Measurements from ENCODE around the gene PCDH18. TPM values are rescaled to one million over a fixed set of nuclear protein-coding genes. Genes with fewer than 3 reads are reported as not detected.
"Not testable (repeated sequence)": the region's sequence is repeated elsewhere in the genome, so short reads cannot be mapped to it uniquely, and the experiment has no call there.

The PCDH18 gene
- total RNA-seq, 1 donor from 2014 or later, result 7.4 TPM

DNA sequence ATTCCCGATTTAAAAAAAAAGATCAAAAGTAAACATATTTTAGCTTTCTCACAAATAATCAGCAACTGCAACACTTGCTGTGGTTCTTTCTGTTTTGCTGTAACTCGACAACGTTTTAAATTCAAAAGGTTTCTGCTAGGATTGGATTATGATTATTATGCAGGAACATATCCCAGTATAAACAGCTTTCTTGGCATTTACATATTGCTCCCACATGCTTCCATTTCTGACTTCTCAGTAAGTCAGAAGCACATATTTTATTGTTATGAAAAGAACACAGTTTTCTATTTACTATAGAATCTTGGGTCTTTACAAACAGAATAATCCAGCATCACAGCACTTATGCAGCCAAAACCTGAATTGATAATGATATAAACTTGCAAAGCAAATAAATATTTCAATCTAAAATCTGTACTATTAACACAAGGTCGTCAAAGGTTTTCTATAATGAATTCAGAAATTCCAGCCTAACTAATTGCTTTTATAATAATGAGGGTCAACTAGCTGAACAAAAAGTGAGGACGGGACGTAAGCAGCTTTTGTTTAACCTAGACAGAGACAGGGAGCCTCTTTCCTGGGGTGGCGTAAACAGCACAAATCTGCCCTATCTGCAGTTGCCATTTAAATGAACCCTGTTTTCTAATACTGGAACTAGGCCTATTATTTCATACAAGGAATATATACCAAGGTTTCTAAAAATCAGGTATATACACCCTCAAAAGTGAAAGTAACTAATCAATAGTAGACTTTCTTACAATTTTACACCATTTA lies 9.8 kb upstream of the PCDH18 start:
- Mint-ChIP-seq H3K36me3 (ENCODE audit: unreplicated experiment) (no peaks in the 10 kb centered on the region), H3K4me3 (ENCODE audit: unreplicated experiment) (no peak overlapping the region), H3K9me3 (ENCODE audit: unreplicated experiment) (no peaks in the 10 kb centered on the region), H3K27me3 (ENCODE audit: unreplicated experiment) (no peaks in the 10 kb centered on the region), H3K4me1 (ENCODE audit: low read depth, unreplicated experiment) (peaks cover 14% of the 10 kb centered on the region), H3K27ac (ENCODE audit: unreplicated experiment) (no peak overlapping the region)
- no peak for DNase-seq
- TF ChIP-seq, protein P1, sequence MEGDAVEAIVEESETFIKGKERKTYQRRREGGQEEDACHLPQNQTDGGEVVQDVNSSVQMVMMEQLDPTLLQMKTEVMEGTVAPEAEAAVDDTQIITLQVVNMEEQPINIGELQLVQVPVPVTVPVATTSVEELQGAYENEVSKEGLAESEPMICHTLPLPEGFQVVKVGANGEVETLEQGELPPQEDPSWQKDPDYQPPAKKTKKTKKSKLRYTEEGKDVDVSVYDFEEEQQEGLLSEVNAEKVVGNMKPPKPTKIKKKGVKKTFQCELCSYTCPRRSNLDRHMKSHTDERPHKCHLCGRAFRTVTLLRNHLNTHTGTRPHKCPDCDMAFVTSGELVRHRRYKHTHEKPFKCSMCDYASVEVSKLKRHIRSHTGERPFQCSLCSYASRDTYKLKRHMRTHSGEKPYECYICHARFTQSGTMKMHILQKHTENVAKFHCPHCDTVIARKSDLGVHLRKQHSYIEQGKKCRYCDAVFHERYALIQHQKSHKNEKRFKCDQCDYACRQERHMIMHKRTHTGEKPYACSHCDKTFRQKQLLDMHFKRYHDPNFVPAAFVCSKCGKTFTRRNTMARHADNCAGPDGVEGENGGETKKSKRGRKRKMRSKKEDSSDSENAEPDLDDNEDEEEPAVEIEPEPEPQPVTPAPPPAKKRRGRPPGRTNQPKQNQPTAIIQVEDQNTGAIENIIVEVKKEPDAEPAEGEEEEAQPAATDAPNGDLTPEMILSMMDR (IDR thresholded peaks at IDR 0.05; ENCODE audit: partially characterized antibody, unreplicated experiment), result no peak

GRCh38 chr4:137541181-137541580 lies 8.9 kb upstream of the PCDH18 start:
- Mint-ChIP-seq H3K9me3 (ENCODE audit: unreplicated experiment) (no peaks in the 10 kb centered on the region), H3K27ac (ENCODE audit: unreplicated experiment) (no peak overlapping the region), H3K36me3 (ENCODE audit: unreplicated experiment) (no peaks in the 10 kb centered on the region), H3K27me3 (ENCODE audit: unreplicated experiment) (no peaks in the 10 kb centered on the region), H3K4me3 (ENCODE audit: unreplicated experiment) (no peak overlapping the region), H3K4me1 (ENCODE audit: low read depth, unreplicated experiment) (peaks cover 14% of the 10 kb centered on the region)
- DNase-seq, result no peak
- TF ChIP-seq, protein P1 (IDR thresholded peaks at IDR 0.05; ENCODE audit: partially characterized antibody, unreplicated experiment), result no peak

DNA sequence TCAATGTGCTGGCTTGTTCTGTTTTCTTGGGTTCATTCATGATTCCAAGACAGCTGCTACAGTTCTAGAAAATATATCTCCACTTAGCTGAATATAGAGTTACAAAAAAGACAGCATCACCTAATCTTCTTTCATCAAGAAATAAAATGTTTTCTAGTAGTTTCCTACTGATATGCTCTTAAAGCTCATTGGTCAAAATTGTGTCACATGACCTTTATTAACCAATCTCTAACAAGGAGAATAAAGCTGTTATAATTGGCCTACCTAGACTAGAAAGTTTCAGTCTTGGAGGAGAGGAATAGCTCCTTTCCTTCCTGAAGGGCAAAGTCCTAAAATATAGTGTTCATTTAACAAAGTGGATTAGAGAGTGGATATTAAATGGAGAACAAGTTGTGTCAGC lies 8.1 kb upstream of the PCDH18 start:
- TF ChIP-seq, protein P1 (IDR thresholded peaks at IDR 0.05; ENCODE audit: partially characterized antibody, unreplicated experiment), result no peak
- Mint-ChIP-seq H3K4me3 (ENCODE audit: unreplicated experiment) (no peak overlapping the region), H3K27me3 (ENCODE audit: unreplicated experiment) (no peaks in the 10 kb centered on the region), H3K4me1 (ENCODE audit: low read depth, unreplicated experiment) (peaks cover 9% of the 10 kb centered on the region), H3K27ac (ENCODE audit: unreplicated experiment) (no peak overlapping the region), H3K9me3 (ENCODE audit: unreplicated experiment) (no peaks in the 10 kb centered on the region), H3K36me3 (ENCODE audit: unreplicated experiment) (no peaks in the 10 kb centered on the region)
- no peak for DNase-seq

DNA sequence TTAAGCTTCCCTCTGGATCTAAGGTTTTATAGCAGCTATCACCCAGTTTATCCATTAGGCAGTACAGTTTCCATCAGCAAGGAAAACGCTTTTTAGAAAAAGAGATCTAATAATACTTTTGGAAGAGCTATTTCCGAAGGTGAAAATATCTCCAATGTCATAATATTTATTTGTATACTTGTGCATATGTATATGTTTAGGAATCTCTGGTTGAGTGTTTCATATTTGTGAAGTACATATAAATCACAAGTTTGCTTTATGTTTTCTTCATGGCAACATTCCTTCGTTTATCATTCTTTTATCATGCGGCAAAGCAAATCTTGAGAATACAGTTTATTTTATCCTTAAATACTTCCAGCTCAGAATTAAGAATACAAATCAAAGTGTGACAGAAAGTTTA lies 6.2 kb upstream of the PCDH18 start:
- H3K27me3 Mint-ChIP-seq (ENCODE audit: unreplicated experiment), result no peaks in the 10 kb centered on the region
- H3K4me1 Mint-ChIP-seq (ENCODE audit: low read depth, unreplicated experiment), result peaks cover 9% of the 10 kb centered on the region
- H3K4me3 Mint-ChIP-seq (ENCODE audit: unreplicated experiment), result no peak overlapping the region
- TF ChIP-seq, protein P1 (IDR thresholded peaks at IDR 0.05; ENCODE audit: partially characterized antibody, unreplicated experiment), result no peak
- no peak overlapping the region for H3K27ac Mint-ChIP-seq (ENCODE audit: unreplicated experiment)
- no peak for DNase-seq
- H3K9me3 Mint-ChIP-seq (ENCODE audit: unreplicated experiment), result no peaks in the 10 kb centered on the region
- no peaks in the 10 kb centered on the region for H3K36me3 Mint-ChIP-seq (ENCODE audit: unreplicated experiment)

GRCh38 chr4:137537807-137538206 lies 5.5 kb upstream of the PCDH18 start:
- H3K4me1 Mint-ChIP-seq (ENCODE audit: low read depth, unreplicated experiment); H3K9me3 Mint-ChIP-seq (ENCODE audit: unreplicated experiment); H3K36me3 Mint-ChIP-seq (ENCODE audit: unreplicated experiment); H3K4me3 Mint-ChIP-seq (ENCODE audit: unreplicated experiment); H3K27ac Mint-ChIP-seq (ENCODE audit: unreplicated experiment); H3K27me3 Mint-ChIP-seq (ENCODE audit: unreplicated experiment); DNase-seq: not testable (repeated sequence)
